WERI-Rb-1 (cell line): ENCODE measurements around the gene RSRC2.
"Not testable (repeated sequence)": the region's sequence is repeated elsewhere in the genome, so short reads cannot be mapped to it uniquely, and the experiment has no call there.

Experiments
- DNase-seq: peaks from one replicate; pipeline ENCODE4 v3.0.0-alpha.2; 2020
- H3K27ac ChIP-seq: fragments of 250-450 bp; sonication (Bioruptor Pico); 2 replicates; pipeline ENCODE4 v1.5.1; 2020; ENCODE audit warnings: mild to moderate bottlenecking, moderate library complexity
- H3K27me3 ChIP-seq: fragments of 250-450 bp; sonication (Bioruptor Pico); 2 replicates; pipeline ENCODE4 v1.5.1; 2021; ENCODE audit warnings: mild to moderate bottlenecking, low read depth, moderate library complexity; ENCODE audit not compliant: insufficient read depth, severe bottlenecking
- H3K36me3 ChIP-seq: fragments of 250-450 bp; sonication (Bioruptor Pico); 2 replicates; pipeline ENCODE4 v1.5.1; 2020; ENCODE audit warnings: mild to moderate bottlenecking, moderate library complexity
- H3K4me3 ChIP-seq: 2 replicates; pipeline ENCODE4 v1.5.1; 2011; ENCODE audit warnings: low read depth, mild to moderate bottlenecking, control low read depth, low read length
- H3K9me3 ChIP-seq: fragments of 250-450 bp; sonication (Bioruptor Pico); 2 replicates; pipeline ENCODE4 v1.5.1; 2021; ENCODE audit warnings: mild to moderate bottlenecking, moderate library complexity; ENCODE audit not compliant: severe bottlenecking
- CTCF ChIP-seq: IDR thresholded peaks from 2 replicates; pipeline ENCODE4 v1.5.1; 2011; ENCODE audit warnings: low read depth, mild to moderate bottlenecking, control low read depth, inconsistent platforms, low read length

Gene RSRC2

GRCh38 chr12:122473543-122474323 is 53.0 kb downstream of the RSRC2 start:
- no peak for DNase-seq
- H3K27ac ChIP-seq = no peak overlapping the region
- H3K9me3 ChIP-seq = no peaks in the 10 kb centered on the region
- H3K27me3 ChIP-seq = no peaks in the 10 kb centered on the region
- no peak for TF ChIP-seq CTCF
- no peak overlapping the region for H3K4me3 ChIP-seq
- peaks cover 56% of the 10 kb centered on the region for H3K36me3 ChIP-seq

- no peak for DNase-seq
- Histone ChIP-seq H3K9me3 (no peaks in the 10 kb centered on the region), H3K27ac (no peak overlapping the region), H3K27me3 (no peaks in the 10 kb centered on the region), H3K36me3 (peaks cover 42% of the 10 kb centered on the region), H3K4me3 (no peak overlapping the region)
- TF ChIP-seq CTCF = peak; percentile 28; the same call in 1 of the 2 replicates
These were observed 55.2 kb downstream of the RSRC2 start for GRCh38 chr12:122471324-122472226.

GRCh38 chr12:122470576-122470975 is 56.2 kb downstream of the RSRC2 start:
- not testable (repeated sequence) for DNase-seq

GRCh38 chr12:122469856-122470255 is 56.9 kb downstream of the RSRC2 start:
- H3K36me3 ChIP-seq = peaks cover 27% of the 10 kb centered on the region
- DNase-seq, H3K27ac ChIP-seq, H3K4me3 ChIP-seq, H3K9me3 ChIP-seq, H3K27me3 ChIP-seq: not testable (repeated sequence)

More at GRCh38 chr12:122470576-122470975, 56.2 kb downstream of the RSRC2 start:
- not testable (repeated sequence) for H3K4me3 ChIP-seq, H3K27me3 ChIP-seq, H3K9me3 ChIP-seq, H3K27ac ChIP-seq
- peaks cover 34% of the 10 kb centered on the region for H3K36me3 ChIP-seq

GRCh38 chr12:122467983-122468382 is 58.8 kb downstream of the RSRC2 start:
- H3K9me3 ChIP-seq = no peaks in the 10 kb centered on the region

GRCh38 chr12:122464317-122465042 is 62.3 kb downstream of the RSRC2 start:
- DNase-seq, H3K27ac ChIP-seq, H3K9me3 ChIP-seq, H3K36me3 ChIP-seq, H3K27me3 ChIP-seq, H3K4me3 ChIP-seq: not testable (repeated sequence)

More at GRCh38 chr12:122467983-122468382, 58.8 kb downstream of the RSRC2 start:
- no peak for TF ChIP-seq CTCF
- DNase-seq = no peak
- H3K4me3 ChIP-seq = no peak overlapping the region
- no peak overlapping the region for H3K27ac ChIP-seq
- no peaks in the 10 kb centered on the region for H3K27me3 ChIP-seq
- peaks cover 17% of the 10 kb centered on the region for H3K36me3 ChIP-seq

- Histone ChIP-seq H3K4me3 (no peak overlapping the region), H3K36me3 (no peaks in the 10 kb centered on the region), H3K9me3 (no peaks in the 10 kb centered on the region), H3K27ac (no peak overlapping the region), H3K27me3 (no peaks in the 10 kb centered on the region)
- DNase-seq = no peak
- TF ChIP-seq CTCF = no peak
These were observed 66.1 kb downstream of the RSRC2 start for GRCh38 chr12:122460641-122461040.
